ENCODE results near the gene CARD11. TPM values are rescaled to one million over a fixed set of nuclear protein-coding genes. Genes with fewer than 3 reads are reported as not detected.
"Not testable (repeated sequence)": the region's sequence is repeated elsewhere in the genome, so short reads cannot be mapped to it uniquely, and the experiment has no call there.

Gene CARD11
- total RNA-seq, 1 experiment from 2014 or later = 0.04 TPM

DNA sequence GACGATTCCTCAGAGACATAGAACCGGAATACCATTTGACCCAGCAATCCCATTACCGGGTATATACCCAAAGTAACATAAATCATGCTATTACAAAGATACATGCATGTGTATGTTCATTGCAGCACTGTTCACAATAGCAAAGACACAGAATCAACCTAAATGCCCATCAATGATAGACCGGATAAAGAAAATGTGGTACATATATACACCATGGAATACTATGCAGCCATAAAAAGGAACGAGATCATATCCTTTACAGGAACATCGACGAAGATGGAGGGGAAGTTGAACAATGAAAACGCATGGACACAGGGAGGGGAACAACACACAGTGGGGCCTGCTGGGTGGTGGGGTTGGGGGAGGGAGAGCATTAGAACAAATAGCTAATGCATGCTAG, 22.4 kb downstream of the CARD11 start:
- DNase-seq (ENCODE audit: low spot score) = not testable (repeated sequence)

GRCh38 chr7:3020416-3020815, 23.3 kb downstream of the CARD11 start:
- no peak for DNase-seq (ENCODE audit: low spot score)

DNA sequence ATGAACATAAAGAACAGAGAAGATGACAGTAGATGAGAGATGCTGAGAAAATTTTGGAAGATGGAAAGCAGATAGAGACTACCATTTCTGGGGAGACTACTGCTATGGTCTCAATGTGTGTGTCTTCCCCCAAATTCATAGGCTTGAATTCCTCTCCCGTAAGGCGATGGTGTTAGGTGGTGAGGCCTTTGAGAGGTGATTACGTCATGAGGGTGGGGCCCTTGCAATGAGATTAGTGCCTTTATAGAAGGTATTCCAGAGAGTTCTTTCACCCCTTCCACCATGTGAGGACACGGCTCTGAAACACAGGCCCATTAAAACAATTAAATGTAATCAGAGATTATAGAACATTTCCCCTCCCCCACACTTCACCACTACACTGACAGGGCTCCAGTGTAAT, 23.9 kb downstream of the CARD11 start:
- no peak for DNase-seq (ENCODE audit: low spot score)

GRCh38 chr7:3013975-3014792, 29.5 kb downstream of the CARD11 start:
- DNase-seq (ENCODE audit: low spot score) = no peak

GRCh38 chr7:3011211-3011852, 32.3 kb downstream of the CARD11 start:
- no peak for DNase-seq (ENCODE audit: low spot score)

DNA sequence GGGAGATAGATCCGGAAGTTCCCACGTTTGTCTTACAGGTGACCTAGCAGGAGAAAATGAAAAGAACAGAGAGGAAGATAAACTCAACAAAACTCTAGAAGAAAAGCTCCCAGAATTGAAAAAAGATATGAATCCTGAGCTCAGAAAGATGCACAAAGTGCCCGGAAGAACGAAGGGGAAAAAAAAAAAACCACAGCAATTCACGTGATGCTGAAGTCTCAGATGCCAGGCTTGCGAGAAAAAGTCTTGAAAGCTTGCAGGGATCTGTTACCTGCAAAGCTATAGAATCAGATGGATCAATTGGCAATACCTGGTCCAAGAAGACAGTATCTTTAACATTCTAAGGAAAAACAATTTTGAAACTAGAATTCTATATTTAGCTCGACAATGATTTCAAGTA, 33.5 kb downstream of the CARD11 start:
- no peak for DNase-seq (ENCODE audit: low spot score)

- no peak for DNase-seq (ENCODE audit: low spot score)
These were observed 34.6 kb downstream of the CARD11 start for GRCh38 chr7:3009086-3009485.

GRCh38 chr7:3008386-3008785, 35.3 kb downstream of the CARD11 start:
- no peak for DNase-seq (ENCODE audit: low spot score)

DNA sequence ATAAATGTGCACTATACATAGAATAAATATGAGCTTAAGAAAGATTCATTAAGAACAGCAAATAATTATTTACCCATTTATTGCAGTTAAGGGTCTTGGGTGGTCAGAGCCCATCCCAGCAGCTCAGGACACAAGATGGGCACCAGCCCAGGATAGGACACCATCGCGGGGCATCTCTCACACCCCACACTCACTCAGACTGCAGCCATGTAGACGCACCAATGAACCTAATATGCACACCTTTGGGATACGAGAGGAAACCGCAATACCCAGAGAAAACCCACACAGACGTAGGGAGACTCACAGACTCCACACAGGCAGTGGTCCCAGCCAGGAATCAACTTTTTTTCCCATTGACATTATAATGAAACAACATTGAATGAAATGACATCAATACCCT, 36.0 kb downstream of the CARD11 start:
- no peak for DNase-seq (ENCODE audit: low spot score)

DNA sequence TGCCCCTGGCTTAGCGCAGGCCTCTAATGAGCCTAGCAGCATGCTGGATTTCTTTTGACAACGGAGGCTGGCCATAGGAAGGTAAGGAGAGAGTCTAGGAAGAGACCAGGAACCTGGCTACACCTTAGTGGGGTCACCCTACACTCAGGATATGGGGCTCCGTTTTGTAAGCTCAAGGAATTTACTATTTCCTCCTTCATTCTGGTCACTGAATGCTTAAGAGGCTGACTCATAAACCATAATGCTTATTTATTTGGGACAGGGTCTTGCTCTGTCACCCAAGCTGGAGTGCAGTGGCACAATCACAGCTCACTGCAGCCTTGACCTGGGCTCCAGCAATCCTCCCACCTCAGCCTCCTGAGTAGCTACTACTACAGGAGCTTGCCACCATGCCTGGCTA, 38.4 kb downstream of the CARD11 start:
- no peak for DNase-seq (ENCODE audit: low spot score)

- DNase-seq (ENCODE audit: low spot score) = no peak
These were observed 39.7 kb downstream of the CARD11 start for GRCh38 chr7:3003936-3004335.

DNA sequence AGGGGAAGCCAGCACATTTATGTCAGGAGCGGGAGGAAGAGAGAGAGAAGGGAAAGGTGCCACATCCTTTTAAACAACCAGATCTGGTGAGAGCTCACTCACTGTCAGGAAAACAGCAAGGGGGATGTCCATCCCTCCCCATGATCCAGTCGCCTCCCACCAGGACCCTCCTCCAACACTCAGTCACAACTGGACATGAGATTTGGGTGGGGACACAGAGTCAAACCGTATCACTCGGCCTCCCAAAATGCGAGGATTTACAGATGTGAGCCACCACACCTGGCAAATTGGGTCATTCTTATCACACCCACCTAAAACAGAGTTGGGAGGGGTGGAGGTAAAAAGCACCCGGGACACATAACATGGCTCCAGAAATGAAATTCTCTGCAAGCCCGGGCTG, 41.0 kb downstream of the CARD11 start:
- no peak for DNase-seq (ENCODE audit: low spot score)

DNA sequence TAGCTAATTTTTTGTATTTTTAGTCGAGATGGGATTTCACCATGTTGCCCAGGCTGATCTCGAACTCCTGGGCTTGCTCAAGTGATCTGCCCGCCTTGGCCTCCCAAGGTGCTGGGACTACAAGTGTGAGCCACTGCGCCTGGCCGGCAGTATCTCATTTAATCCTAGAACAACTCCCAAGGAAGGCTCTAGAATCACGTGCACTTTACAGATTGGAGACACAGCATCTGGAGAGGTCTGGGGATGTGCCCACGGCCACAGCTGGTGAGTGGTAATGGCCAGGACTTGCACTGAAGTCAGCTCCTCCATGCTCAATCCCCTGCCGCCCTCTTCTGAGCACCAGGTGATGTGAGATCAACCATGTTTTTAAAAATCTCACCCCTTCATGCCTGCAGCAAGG, 43.1 kb downstream of the CARD11 start:
- DNase-seq (ENCODE audit: low spot score) = no peak

DNA sequence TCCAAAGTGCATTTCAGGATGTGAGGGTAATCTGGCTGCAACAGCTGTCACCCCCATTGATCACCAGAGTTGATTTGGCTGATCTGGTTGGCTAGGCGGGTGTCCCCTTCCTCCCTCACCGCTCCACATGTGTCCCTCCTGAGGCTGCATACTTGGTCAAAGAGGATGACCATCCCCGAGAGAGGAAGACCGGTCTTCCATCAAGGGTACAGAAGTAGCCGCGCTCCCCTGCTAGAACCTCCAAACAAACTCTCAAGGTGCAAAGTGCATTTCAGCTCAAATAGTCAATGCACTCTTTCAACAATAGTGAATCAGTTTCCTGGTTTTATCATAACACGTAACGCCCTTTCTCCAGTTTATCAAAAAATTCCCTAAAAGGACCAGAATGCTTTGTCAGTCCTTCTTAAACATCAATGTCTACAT, 44.6 kb downstream of the CARD11 start:
- no peak for DNase-seq (ENCODE audit: low spot score)

DNA sequence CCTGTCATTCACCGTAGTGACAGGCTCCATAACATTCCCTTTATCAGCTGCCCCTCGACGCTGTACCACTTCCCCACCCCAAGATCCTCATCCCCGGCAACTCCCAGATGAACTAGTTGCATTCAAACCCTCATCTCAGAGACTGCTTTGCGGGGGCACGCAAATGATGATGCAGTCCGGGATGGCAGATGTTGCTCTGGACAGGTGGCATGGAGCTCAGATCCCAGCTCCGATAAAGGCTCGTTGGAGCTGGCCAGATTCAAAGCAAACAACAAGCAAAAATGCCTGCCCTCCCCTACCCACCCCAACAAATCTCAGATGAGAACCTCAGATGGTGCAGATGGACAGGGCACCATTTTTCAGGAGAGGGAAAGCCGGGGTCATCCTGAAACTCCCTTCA, 46.7 kb downstream of the CARD11 start:
- no peak for DNase-seq (ENCODE audit: low spot score)

- DNase-seq (ENCODE audit: low spot score) = no peak
These were observed 47.5 kb downstream of the CARD11 start for GRCh38 chr7:2996141-2996540.

DNA sequence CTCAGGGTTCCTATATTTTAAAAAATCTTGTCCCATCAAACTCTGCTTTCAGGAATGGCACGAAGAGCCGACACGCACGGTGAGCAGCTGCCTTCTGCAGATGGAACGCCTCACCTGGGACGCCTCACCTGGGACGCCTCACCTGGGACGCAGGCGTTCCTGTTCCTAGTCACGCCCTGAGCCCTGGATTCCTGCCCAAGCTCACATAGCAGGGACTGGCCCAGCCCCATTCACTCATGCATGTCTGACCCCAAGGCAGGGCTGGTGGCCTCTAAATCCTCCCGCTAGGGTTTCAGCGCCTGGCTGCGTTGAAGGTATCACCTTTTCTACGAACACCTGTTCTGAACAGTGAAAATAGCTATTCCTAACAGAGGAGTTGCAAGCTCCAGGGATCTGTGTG, 49.8 kb downstream of the CARD11 start:
- no peak for DNase-seq (ENCODE audit: low spot score)

DNA sequence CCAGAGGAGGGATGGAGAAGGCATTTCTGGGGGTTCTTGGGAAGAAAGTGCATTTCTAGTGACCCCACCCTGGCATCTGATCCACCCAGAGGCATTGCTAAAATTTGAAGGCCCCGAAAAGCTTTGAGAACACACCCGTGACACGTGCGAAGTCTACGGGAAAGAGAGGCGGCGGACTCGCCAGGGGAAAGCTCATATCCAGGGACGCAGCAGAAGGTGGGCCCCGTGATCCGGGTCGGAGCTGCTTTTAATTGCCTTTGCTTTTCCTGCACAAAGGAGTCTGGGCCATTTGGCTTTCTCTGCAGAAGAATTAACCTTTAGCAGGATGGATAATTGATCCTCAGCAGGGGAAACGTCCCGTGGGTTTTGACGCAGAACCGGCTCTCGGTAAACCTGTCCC, 50.3 kb downstream of the CARD11 start:
- DNase-seq (ENCODE audit: low spot score) = no peak

DNA sequence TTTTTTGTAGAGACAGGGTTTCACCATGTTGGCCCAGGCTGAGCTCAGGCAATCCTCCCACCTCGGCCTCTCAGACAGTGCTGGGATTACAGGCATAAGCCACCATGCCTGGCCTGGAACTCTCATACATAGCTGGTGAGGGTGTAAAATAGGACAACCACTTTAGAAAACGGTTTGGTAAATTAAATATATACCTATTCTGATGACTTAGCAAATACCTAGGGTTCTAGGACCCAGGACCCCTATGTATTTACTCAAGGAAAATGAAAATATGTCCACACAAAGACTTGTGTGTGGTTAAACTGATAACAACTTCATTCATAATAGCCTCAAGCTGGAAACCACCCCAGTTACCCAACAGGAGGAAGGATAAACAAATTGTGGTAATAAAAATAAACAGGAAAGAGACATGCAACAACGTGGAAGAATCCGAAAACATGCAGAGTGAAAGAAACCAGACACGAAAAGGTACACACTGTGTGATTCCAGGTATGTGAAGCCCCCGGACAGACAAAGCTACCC, 52.7 kb downstream of the CARD11 start:
- DNase-seq (ENCODE audit: low spot score) = peak; percentile 82

GRCh38 chr7:2986561-2986960, 57.1 kb downstream of the CARD11 start:
- DNase-seq (ENCODE audit: low spot score) = no peak

DNA sequence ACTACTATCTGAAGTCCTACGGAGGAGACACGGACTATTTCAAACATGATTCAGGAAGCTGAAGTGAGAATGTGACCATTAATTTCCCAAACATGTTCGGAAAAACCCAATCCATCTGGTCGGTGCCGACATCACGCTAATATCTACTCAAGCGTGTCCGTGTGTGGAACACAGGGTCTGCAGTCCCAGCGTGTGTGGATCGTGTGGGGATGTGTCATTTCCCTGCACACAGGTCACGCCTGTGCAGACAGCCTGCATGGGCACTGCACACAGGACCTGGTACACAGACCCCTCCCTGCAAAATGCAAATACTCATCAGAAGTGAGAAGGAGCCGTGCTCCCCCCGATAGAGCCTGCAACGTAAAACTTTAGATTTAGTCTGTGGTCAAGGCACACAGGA, 57.8 kb downstream of the CARD11 start:
- no peak for DNase-seq (ENCODE audit: low spot score)

DNA sequence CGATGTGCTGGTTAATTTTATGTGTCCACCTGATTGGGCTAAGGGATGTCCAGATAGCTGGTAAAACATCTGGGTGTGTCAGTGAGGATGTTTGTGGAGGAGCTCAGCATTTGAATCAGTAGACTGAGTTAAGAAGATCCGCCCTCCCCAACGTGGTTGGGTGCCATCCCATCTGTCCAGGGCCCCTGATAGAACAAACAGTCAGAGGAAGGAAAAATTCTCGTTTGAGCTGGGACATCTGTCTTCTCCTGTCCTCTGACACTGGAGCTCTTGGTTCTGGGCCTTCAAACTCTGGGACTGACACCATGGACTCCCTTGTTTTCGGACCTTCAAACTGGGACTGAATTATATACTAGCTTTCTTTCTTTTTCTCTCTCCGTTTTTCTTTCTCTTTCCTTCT, 59.6 kb downstream of the CARD11 start:
- no peak for DNase-seq (ENCODE audit: low spot score)

GRCh38 chr7:2983586-2983985, 60.1 kb downstream of the CARD11 start:
- no peak for DNase-seq (ENCODE audit: low spot score)
